IPS-NIHi11 (cell line): ENCODE results near the gene ABCB10.
"Not testable (repeated sequence)": the region's sequence is repeated elsewhere in the genome, so short reads cannot be mapped to it uniquely, and the experiment has no call there.

Experiments
- DNase-seq: peaks from one replicate; pipeline ENCODE4 v3.0.0; 2012; ENCODE audit warnings: mixed read lengths, low spot score

Gene ABCB10

DNA sequence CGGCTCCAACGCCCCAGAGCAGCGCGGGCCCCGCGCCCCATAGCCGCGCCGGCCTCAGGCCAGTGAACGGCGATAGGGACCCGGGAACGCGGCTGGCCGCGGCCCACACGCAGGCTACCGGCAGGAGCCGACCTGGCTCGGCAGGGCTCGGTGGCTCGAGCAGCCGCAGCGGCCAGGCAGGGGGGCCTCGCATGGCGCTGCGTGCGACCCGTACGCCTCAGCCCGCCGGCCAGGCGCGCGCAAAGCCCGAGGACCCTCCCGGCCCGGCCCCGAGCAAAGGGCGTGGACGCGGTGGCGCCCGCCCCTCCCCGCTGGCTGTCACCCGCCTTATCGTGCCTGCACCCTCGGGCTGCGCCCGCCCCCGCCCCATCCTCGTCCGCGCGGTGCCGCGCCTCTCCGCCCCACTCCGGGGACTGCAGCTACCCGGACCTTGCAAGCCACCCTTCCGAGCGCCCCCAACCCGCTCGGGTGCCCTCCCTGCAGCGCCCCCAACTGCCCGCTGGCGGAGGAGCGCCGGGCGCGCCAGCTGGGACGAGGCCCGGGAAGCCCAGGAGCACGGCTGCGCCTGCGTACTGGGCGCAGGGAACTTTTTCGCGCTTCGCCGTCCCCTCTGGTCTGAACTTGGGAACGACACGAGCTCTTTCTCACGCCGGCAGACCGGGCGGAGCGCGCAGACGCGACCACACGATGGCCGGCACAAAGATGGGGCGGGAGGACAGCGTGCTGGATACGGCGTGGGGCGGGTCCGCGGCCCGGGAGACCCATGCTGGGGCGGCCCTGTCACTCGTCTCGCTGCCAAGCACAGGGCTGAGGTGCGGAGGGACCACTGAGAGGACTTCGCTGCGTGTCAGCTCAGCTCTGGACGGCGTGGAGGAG lies at the start of gene ABCB10:
ABCB10 (minus strand) TSS at position 248 of the 876 bp plus-strand sequence; CDS start at position 193, 55 bp downstream.
- peak; percentile 97 for DNase-seq

DNA sequence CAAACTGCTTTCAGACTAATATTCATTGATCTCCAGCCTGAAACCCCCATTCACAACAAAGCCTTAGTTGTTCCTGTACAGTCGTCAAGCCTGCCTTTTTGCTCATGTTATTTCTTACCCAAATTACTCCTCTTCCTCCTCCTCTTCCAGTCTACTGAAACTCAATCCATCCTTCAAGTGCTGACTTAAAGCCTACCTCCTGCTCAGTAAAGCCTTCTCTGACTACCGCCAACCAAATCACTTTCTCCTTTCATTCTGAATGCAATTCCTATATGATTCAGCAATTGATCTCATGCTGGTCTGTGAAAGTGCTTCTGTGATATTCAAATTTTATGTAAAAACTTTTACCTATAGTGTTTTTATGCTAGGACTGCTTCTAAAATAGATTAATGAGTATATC lies 48.9 kb upstream of the ABCB10 start:
- no peak for DNase-seq

DNA sequence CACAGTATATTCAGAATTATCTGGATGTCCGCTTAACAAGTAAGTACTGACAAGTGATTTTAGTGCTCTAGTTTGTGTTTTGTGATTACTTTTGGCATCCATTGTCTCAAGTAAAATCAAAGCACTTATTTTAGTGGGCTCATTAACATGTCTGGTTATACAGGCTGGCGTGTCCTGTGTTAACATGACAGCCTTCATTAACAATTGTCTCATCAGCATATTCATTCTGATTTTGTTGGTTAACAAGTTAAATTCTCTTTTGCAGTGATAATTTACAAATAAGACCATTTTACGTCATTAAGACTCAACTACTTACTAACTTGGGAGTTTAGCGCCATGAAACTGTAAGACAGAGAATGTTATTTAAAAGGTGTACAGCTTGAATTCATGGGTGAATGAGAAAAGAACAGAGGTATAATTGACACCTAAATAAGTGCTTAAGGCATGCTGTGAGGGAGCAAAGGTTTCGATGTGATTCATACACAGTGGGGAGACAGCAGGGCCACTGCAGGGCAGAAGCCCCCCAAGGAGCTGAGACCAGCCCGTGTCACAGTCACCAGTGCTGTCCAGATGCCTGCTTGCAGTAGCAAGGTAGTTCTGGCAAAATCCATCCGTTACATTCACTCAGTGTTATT lies 45.0 kb upstream of the ABCB10 start:
- no peak for DNase-seq

- no peak for DNase-seq
Measured at GRCh38 chr1:229600229-229600628, 41.7 kb upstream of the ABCB10 start.

DNA sequence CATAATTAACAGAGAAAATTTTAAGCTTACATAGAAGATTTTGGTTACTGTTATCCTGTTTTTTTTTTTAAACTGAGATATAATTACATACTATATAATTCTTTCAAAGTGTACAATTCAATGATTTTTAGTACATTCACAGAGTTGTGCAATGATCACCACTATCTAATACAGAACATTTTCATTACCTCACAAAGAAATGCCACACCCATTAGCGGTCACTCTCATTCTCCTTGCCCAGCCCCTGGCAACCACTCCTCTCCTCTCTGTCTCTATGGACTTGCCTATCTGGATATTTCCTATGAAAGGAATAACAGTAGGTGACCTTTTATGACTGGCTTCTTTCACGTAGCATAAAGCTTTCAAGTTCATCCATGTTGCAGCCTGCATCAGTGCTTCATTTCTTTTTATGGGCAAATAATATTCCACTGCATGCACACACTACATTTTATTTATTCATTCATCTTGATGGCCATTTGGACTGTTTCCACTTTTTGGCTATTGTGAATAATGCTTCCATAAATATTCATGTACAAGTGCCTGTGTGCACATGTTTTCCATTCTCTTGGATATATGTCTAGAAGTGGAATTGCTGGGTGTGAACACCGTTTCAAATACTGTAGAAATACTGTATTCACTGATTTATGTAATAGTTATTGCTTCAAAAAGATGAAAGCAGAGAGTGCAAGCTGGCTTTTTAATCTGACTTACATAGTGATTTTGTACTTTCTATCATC lies 40.9 kb upstream of the ABCB10 start:
- no peak for DNase-seq

GRCh38 chr1:229597877-229598276 lies 39.4 kb upstream of the ABCB10 start:
- DNase-seq = no peak

GRCh38 chr1:229596925-229597699 lies 38.6 kb upstream of the ABCB10 start:
- DNase-seq = no peak

- DNase-seq = not testable (repeated sequence)
Measured at GRCh38 chr1:229595876-229596275, 37.4 kb upstream of the ABCB10 start.

- no peak for DNase-seq
Measured at GRCh38 chr1:229594227-229595008, 35.9 kb upstream of the ABCB10 start.

GRCh38 chr1:229593800-229594199 lies 35.3 kb upstream of the ABCB10 start:
- DNase-seq = no peak

DNA sequence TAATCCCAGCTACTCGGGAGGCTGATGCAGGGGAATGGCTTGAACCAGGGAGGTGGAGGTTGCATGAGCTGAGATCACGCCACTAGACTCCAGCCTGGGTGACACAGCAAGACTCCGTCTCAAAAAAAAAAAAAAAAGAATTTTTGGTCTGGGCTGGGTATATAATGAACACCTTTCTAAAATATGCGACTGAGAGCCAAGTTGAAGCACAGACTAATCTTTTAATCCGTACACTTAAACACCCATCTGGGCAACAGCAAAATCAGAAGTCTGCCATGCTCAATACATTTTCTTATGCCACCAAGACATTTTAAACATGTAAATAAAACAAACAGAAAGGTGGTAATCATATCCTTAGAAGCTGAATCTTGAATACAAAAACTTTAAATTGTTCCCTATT lies 31.6 kb upstream of the ABCB10 start:
- DNase-seq = no peak

DNA sequence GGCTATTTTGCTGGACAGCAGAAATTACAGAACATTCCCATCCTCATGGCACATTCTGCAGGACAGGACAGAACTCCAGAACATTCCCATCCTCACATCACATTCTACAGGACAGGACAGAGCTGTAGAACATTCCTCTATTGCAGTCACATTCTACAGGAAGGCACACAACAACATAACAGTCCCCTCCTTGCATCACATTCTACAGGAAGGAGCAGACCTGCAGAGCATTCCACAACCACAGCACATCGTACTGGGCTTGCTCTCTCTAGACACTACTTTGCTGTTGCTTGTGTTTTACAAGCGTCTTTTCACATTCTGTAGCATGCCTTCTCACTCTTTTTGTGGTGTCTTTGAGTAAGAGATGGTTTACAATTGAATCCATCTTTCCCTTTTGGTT lies 26.8 kb upstream of the ABCB10 start:
- no peak for DNase-seq

DNA sequence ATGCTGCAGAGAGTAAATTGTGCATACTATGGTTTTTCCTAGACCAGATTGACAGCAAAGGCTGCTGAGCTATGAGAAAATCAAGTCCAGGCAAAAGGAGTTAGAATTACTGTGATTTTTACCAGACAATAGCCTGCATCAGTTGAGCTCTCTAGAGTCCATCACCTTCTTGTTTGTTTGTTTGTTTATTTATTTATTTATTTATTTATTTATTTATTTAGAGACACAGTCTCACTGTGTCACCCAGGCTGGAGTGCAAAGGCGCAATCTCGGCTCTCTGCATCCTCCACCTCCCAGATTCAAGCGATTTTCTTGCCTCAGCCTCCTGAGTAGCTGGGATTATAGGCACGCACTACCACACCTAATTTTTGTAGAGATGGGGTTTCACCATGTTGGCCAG lies 24.2 kb upstream of the ABCB10 start:
- DNase-seq = no peak

DNA sequence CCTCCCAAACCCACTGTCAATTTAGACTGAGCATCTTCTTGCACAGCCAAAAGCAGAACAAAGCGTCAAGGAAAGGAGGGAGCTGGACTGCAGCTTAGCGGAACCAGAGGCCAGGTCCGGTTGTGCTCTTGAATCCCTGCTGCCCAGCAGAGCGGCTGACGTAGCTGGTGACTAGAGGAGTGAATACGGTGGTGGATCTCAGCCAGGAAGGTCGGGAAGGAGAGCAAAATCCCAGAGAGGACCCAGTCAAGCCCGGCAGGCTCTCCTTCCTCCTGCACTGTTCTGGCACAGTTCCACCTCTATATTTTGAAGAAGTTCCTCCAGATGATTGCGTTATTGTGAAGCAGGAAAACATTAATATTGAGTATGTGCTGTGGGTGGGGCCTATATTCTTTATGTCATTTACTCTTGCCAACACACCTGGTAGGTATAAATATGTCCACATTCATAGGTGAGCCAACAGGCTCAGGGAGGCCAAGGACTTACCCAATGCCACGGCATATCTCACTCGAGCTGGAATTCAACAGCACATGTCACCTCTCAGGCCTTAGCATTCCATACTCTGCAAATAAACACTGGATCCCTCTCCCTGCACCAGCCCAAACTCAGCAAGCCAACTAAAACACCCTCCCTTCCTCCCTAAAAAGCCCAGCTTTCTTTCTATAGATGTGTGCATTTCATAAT lies 23.6 kb upstream of the ABCB10 start:
- no peak for DNase-seq

GRCh38 chr1:229581485-229581884 lies 23.0 kb upstream of the ABCB10 start:
- DNase-seq = no peak

- DNase-seq = no peak
Measured at GRCh38 chr1:229579059-229579673, 20.7 kb upstream of the ABCB10 start.

GRCh38 chr1:229578168-229579058 lies 19.9 kb upstream of the ABCB10 start:
- no peak for DNase-seq

- DNase-seq = no peak
Measured at GRCh38 chr1:229574679-229575442, 16.4 kb upstream of the ABCB10 start.
